Measurements from ENCODE around the gene OR2V2. TPM values are rescaled to one million over a fixed set of nuclear protein-coding genes. Genes with fewer than 3 reads are reported as not detected.

Gene OR2V2
- total RNA-seq, 2 experiments from 2014 or later: not detected

DNA sequence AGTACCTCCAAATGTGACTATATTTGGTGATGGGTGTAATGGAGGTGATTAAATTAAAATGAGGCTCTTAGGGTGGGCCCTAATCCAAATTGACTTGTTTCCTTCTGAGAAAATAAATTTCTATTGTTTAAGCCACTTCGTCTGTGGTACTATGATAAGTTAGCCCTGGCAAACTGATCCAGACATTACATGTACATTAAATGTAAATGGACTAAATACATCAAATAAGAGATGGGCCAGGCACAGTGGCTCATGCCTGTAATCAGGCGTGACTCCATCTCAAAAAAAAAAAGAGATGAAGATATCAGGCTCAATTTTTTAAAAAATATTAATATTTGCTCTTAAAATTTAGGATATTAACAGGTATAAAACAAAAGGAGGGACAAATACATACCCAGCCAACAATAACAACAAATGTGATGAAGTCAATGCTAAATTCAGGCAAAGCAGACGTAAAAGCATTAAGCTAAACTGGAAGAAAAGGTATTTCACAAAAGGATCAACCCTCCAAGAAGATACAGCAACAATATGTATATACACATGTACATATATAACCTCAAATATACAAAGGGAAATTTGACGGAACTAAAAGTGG lies 10.9 kb upstream of the OR2V2 start:
- H3K9me3 Mint-ChIP-seq: peaks cover 12% of the 10 kb centered on the region
- no peak for DNase-seq
- H3K36me3 Mint-ChIP-seq (ENCODE audit: low read depth): peaks cover 2% of the 10 kb centered on the region
- H3K27me3 Mint-ChIP-seq (ENCODE audit: low read depth): peaks cover 23% of the 10 kb centered on the region
- intact Hi-C loops (cut with micrococcal nuclease): no loop called here
- CTCF ChIA-PET: interaction anchor here (0.7 kb wide), 1 partner anchor 878 kb away, joined by 6 read pairs; no protein-coding TSS in a partner anchor
- no peak overlapping the region for H3K4me3 Mint-ChIP-seq
- H3K27ac Mint-ChIP-seq: no peak overlapping the region
- H3K4me1 Mint-ChIP-seq (ENCODE audit: low read depth): no peaks in the 10 kb centered on the region

DNA sequence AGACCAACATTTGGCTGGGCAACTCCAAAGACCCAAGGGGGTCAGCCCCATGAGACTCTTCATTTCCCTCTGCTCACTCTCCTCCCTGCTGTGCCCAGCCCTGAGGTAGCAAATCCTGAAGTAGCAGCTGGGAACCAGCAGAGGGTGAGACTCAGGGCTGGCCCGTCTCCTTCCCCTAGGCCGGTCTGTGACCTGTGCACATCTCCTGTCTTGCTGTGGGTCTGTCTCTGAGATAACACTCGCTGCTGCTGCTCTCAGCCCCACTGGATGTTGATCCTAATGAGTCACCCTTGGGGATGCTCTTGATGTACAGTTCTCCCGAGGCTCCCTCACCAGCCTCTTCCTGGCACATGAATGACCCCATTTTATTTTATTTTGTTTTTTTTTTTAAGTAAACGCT lies 9.1 kb upstream of the OR2V2 start:
- CTCF ChIA-PET: interaction anchor here (0.6 kb wide), 2 partner anchors 20 to 69 kb away, joined by 3 read pairs; no protein-coding TSS in a partner anchor
- intact Hi-C loops (cut with micrococcal nuclease): no loop called here
- Mint-ChIP-seq H3K9me3 (peaks cover 12% of the 10 kb centered on the region), H3K4me3 (no peak overlapping the region), H3K4me1 (ENCODE audit: low read depth) (no peaks in the 10 kb centered on the region), H3K36me3 (ENCODE audit: low read depth) (peaks cover 2% of the 10 kb centered on the region), H3K27me3 (ENCODE audit: low read depth) (peaks cover 22% of the 10 kb centered on the region), H3K27ac (no peak overlapping the region)
- no peak for DNase-seq

DNA sequence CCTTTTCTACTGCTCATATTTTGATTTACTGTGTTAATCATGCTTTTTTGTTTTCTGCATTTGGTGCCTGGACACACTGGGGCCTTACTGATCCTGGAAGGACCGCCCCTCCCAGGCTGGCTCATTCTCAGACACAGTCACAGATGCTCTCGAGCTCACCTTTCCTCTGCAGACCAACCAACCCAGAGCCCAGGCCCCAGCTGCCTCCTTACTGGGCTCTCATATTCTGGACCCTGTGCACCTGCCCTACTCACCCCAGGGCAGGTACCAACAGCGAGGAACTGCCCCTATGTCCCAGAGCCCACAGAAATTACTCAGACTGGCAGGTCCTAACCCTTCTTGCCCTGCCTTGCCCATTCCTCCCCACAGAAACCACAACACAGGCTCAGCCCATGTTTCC lies 6.6 kb upstream of the OR2V2 start:
- H3K4me3 Mint-ChIP-seq: no peak overlapping the region
- H3K27ac Mint-ChIP-seq: no peak overlapping the region
- peaks cover 11% of the 10 kb centered on the region for H3K9me3 Mint-ChIP-seq
- no peaks in the 10 kb centered on the region for H3K4me1 Mint-ChIP-seq (ENCODE audit: low read depth)
- DNase-seq: no peak
- intact Hi-C loops (cut with micrococcal nuclease): no loop called here
- CTCF ChIA-PET: no interaction called here
- H3K36me3 Mint-ChIP-seq (ENCODE audit: low read depth): no peaks in the 10 kb centered on the region
- H3K27me3 Mint-ChIP-seq (ENCODE audit: low read depth): peaks cover 26% of the 10 kb centered on the region

DNA sequence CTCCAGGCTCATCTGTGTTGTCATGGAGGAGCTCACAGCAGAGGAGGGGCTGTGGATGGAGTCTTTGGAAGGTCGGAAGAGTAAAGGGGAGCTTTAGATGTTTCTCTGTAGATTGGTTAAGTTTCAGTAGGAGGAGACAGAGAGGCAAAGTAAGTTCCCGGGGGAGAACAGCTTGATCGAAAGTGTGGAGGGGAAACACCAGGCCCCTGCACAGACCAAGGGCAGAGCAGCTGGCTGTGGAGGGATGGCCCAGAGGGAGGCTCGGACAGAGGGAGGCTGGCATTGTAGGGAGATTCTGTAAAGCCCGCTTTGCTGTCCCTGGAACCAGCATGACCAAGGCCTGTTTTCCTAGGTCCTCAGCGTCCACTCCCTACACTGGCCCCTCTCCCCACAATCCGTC lies 5.3 kb upstream of the OR2V2 start:
- H3K9me3 Mint-ChIP-seq: peaks cover 11% of the 10 kb centered on the region
- peaks cover 30% of the 10 kb centered on the region for H3K27me3 Mint-ChIP-seq (ENCODE audit: low read depth)
- intact Hi-C loops (cut with micrococcal nuclease): no loop called here
- H3K36me3 Mint-ChIP-seq (ENCODE audit: low read depth): no peaks in the 10 kb centered on the region
- H3K27ac Mint-ChIP-seq: no peak overlapping the region
- no peak overlapping the region for H3K4me3 Mint-ChIP-seq
- H3K4me1 Mint-ChIP-seq (ENCODE audit: low read depth): no peaks in the 10 kb centered on the region
- no peak for DNase-seq
- CTCF ChIA-PET: interaction anchor here (0.5 kb wide), 1 partner anchor 10 kb away, joined by 4 read pairs; no protein-coding TSS in a partner anchor

DNA sequence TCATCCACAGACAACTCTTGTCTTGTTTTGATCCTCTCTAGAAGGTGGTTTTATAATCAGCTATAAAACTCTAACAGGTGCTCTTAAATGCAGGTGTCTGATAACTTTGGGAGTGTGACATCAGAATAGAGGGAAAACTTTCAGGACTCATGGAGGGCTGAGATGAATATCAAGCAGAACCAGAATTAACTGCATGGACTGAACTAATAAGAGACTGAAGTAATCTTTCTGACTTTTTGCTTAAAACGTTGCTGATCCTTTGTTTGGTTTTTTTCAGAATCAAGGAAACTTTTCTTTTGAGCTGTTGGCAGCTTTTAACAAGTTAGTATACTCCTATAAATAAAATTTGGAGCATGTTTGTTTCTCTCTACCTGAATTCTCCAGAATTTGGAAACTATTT lies 2.3 kb upstream of the OR2V2 start:
- Mint-ChIP-seq H3K27me3 (ENCODE audit: low read depth) (peaks cover 50% of the 10 kb centered on the region), H3K36me3 (ENCODE audit: low read depth) (no peaks in the 10 kb centered on the region), H3K9me3 (peaks cover 3% of the 10 kb centered on the region), H3K27ac (no peak overlapping the region), H3K4me3 (no peak overlapping the region), H3K4me1 (ENCODE audit: low read depth) (no peaks in the 10 kb centered on the region)
- CTCF ChIA-PET: no interaction called here
- no peak for DNase-seq
- intact Hi-C loops (cut with micrococcal nuclease): no loop called here

DNA sequence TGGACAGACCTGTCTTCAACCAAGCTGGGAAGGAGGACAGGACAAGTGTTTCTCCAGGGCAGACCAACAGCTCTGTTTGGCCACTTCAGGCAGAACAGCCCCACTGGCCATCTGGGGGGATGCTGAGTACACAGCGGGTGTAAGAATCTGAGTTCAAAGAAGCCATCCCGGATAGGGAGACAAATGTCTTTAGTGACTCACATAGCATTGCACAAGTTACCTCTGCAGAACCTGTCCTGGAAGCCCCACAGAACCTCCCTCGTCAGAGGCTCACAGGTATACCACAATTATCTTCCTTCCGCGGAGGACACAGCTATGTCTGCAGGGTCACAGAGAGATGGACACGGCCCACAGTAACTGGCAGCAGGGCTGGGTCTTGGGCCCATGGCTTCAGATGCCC lies 2.0 kb downstream of the OR2V2 start:
- Mint-ChIP-seq H3K36me3 (ENCODE audit: low read depth) (no peaks in the 10 kb centered on the region), H3K4me3 (no peak overlapping the region), H3K27me3 (ENCODE audit: low read depth) (peaks cover 36% of the 10 kb centered on the region), H3K9me3 (peaks cover 3% of the 10 kb centered on the region), H3K27ac (no peak overlapping the region), H3K4me1 (ENCODE audit: low read depth) (peaks cover 5% of the 10 kb centered on the region)
- intact Hi-C loops (cut with micrococcal nuclease): no loop called here
- DNase-seq: no peak
- CTCF ChIA-PET: interaction anchor here (1.0 kb wide), 1 partner anchor 10 kb away, joined by 4 read pairs; no protein-coding TSS in a partner anchor

DNA sequence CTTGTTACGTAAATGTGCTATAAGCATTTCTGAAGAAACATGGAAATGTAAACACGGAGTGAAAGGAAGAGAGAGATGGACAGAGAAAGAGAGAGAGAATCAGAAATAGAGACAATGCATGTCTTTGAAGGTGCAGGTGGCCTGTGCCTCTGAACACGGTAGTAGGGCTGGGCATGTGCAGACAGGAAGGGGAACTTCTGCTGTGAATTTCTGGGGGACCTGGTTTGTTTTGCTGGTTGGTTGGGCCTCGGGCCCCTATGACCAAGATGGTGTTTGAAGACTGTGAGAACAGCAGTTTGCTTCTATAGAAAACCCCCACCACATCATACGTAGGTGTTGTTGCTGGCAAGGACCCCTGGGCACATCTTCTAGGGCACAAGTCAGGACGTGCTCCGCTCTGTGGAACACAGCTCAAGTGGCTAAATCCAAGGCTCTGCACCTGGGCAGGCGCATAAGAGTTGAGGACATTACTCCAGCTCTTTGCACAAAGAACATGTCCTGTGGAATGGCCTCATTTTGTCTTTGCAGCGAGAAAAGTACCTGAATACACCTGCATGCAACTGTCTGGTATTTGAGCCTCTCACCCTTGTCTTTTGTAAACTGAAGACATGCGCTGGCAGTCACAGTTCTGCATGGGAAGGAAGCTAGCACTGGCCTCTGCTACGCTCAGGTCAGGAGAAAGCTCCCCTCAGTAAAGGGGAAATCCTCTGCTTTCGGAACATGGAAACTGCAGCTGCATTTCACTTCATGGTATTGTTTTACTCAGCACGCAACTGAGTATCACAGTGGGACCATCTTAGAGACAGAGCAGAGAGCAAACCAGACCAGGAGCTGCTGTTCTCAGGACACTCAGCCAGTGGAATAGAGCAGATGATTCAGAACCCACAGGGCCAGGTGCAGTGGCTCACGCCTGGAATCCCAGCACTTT lies 2.7 kb downstream of the OR2V2 start:
- Mint-ChIP-seq H3K4me3 (no peak overlapping the region), H3K36me3 (ENCODE audit: low read depth) (no peaks in the 10 kb centered on the region), H3K27ac (no peak overlapping the region), H3K4me1 (ENCODE audit: low read depth) (peaks cover 5% of the 10 kb centered on the region), H3K9me3 (peaks cover under 1% of the 10 kb centered on the region), H3K27me3 (ENCODE audit: low read depth) (peaks cover 35% of the 10 kb centered on the region)
- CTCF ChIA-PET: interaction anchor here (1.0 kb wide), 1 partner anchor 9 kb away, joined by 4 read pairs; no protein-coding TSS in a partner anchor
- intact Hi-C loops (cut with micrococcal nuclease): no loop called here
- DNase-seq: no peak

DNA sequence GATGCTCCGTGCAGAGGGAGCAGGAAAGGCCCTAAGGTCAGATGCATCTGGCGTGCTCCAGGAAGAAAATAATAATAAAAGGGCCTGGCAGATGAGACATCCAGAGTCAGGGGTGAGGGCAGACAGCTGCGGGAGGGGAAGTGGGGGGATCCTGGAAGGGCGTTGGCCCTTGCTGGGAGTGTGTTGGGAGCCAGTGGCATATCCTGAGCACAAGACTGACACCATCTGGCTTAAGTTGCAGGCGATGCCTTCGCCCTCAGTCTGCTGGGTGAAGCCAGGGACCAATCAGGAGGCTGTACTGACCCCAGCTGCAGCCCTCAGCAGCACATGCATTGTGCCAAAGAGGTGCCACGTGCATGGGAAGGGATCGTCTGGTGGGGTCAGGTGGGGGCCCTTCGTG lies 3.8 kb downstream of the OR2V2 start:
- no peak overlapping the region for H3K27ac Mint-ChIP-seq
- CTCF ChIA-PET: interaction anchor here (0.7 kb wide), 1 partner anchor 9 kb away, joined by 4 read pairs; no protein-coding TSS in a partner anchor
- no peak for DNase-seq
- H3K27me3 Mint-ChIP-seq (ENCODE audit: low read depth): peaks cover 33% of the 10 kb centered on the region
- no peak overlapping the region for H3K4me3 Mint-ChIP-seq
- intact Hi-C loops (cut with micrococcal nuclease): no loop called here
- peaks cover 5% of the 10 kb centered on the region for H3K4me1 Mint-ChIP-seq (ENCODE audit: low read depth)
- H3K36me3 Mint-ChIP-seq (ENCODE audit: low read depth): no peaks in the 10 kb centered on the region
- no peaks in the 10 kb centered on the region for H3K9me3 Mint-ChIP-seq

DNA sequence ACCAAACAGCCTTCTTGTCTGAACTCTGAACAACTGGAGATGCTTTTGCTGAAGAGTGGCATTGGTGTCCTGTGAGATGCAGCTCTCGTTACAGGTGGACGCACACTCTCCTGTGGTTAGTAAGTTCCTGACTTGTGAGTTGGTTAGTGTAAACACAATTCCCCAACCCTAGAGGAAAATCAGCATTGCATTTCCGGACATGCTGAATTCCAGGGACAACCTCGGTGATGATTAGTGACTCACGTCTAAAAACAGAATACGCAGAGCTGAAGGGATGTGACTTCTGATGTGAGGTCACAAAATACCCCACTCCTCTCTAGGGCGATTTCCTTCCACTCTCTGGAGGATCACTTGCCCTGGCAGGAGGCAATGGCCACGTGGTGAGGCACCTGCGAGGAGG lies 5.0 kb downstream of the OR2V2 start:
- CTCF ChIA-PET: no interaction called here
- H3K36me3 Mint-ChIP-seq (ENCODE audit: low read depth): no peaks in the 10 kb centered on the region
- H3K4me1 Mint-ChIP-seq (ENCODE audit: low read depth): peaks cover 5% of the 10 kb centered on the region
- H3K4me3 Mint-ChIP-seq: no peak overlapping the region
- no peaks in the 10 kb centered on the region for H3K9me3 Mint-ChIP-seq
- H3K27ac Mint-ChIP-seq: no peak overlapping the region
- intact Hi-C loops (cut with micrococcal nuclease): no loop called here
- DNase-seq: no peak
- H3K27me3 Mint-ChIP-seq (ENCODE audit: low read depth): peaks cover 29% of the 10 kb centered on the region

DNA sequence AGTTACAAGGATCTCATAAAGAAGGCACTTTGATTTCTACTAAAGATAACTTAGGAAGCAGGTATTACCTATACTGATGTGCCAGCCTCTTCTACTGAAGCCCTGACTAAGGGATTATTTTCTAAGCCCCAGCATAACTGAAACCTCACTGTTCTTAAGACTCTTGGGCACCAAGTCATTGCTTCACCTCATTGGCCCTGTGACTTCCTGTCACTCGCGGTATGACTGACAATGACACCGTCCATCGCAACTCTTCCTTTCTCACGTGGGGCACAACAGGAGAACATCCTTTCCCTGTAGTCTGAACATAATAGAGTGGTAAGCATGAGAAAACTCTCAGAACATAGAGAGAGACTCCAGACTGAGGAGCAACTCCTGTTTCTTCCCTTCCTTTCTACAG lies 6.4 kb downstream of the OR2V2 start:
- no peaks in the 10 kb centered on the region for H3K9me3 Mint-ChIP-seq
- H3K4me3 Mint-ChIP-seq: no peak overlapping the region
- no peak overlapping the region for H3K27ac Mint-ChIP-seq
- H3K36me3 Mint-ChIP-seq (ENCODE audit: low read depth): no peaks in the 10 kb centered on the region
- H3K27me3 Mint-ChIP-seq (ENCODE audit: low read depth): peaks cover 22% of the 10 kb centered on the region
- peak; percentile 54 for DNase-seq
- CTCF ChIA-PET: interaction anchor here (0.7 kb wide), 1 partner anchor 315 kb away, joined by 3 read pairs; no protein-coding TSS in a partner anchor
- H3K4me1 Mint-ChIP-seq (ENCODE audit: low read depth): peaks cover 5% of the 10 kb centered on the region
- intact Hi-C loops (cut with micrococcal nuclease): no loop called here

DNA sequence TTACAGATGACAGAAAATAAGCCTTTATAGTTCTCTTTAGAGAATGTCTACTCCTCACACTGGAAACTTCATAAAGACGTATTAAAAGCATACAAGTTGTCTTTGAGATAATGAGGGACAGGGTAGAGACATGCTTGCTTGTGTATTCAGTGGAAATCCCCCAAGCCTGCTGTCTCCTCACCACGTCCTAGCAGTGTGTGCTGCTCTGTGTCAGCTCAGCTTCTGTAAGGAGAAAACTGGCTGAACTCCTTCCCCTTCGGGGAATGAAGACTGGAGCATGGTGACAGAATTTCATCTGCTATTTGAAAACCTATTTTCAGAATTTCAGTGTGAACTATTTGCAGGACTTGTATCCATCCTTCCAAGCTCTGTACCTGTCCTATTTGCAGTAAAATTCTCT lies 9.4 kb downstream of the OR2V2 start:
- Mint-ChIP-seq H3K9me3 (no peaks in the 10 kb centered on the region), H3K36me3 (ENCODE audit: low read depth) (no peaks in the 10 kb centered on the region), H3K27me3 (ENCODE audit: low read depth) (peaks cover 4% of the 10 kb centered on the region), H3K27ac (no peak overlapping the region), H3K4me3 (no peak overlapping the region), H3K4me1 (ENCODE audit: low read depth) (peaks cover 25% of the 10 kb centered on the region)
- intact Hi-C loops (cut with micrococcal nuclease): no loop called here
- DNase-seq: no peak
- CTCF ChIA-PET: interaction anchor here (0.7 kb wide), 1 partner anchor 34 kb away, joined by 3 read pairs; no protein-coding TSS in a partner anchor

DNA sequence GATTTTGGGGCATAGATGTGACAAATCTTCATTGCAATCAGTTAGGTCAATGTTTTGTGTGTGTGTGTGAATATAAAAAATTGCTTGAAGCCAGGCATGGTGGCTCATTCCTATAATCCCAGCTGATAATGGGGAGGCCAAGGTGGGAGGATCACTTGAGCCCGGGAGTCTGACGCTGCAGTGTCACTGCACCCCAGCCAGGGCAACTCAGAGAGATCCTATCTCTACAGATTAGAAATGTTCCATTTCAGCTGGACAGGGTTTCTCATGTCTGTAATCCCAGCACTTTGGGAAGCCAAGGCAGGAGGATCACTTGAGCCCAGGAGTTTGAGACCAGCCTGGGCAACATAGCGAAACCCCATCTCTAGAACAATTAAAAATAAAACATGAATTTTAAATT lies 11.5 kb downstream of the OR2V2 start:
- intact Hi-C loops (cut with micrococcal nuclease): loop anchor here (1.0 to 2.0 kb wide), 3 partner anchors 25 to 375 kb away; no protein-coding TSS in a partner anchor
- Mint-ChIP-seq H3K36me3 (ENCODE audit: low read depth) (no peaks in the 10 kb centered on the region), H3K27me3 (ENCODE audit: low read depth) (peaks cover 12% of the 10 kb centered on the region), H3K4me3 (no peak overlapping the region), H3K27ac (no peak overlapping the region), H3K4me1 (ENCODE audit: low read depth) (peaks cover 35% of the 10 kb centered on the region), H3K9me3 (no peaks in the 10 kb centered on the region)
- DNase-seq: no peak
- CTCF ChIA-PET: interaction anchor here (0.8 to 1.5 kb wide), 7 partner anchors 10 to 376 kb away, joined by 3 to 4 read pairs (median 3); no protein-coding TSS in a partner anchor
